Urinary bladder (tissue), 4 donors: Measurements from ENCODE around the gene CHCT1. TPM values are rescaled to one million over a fixed set of nuclear protein-coding genes. Genes with fewer than 3 reads are reported as not detected.
A peak's percentile ranks its signal among the peaks of the same experiment; 100 is the strongest.
"Not testable (repeated sequence)": the region's sequence is repeated elsewhere in the genome, so short reads cannot be mapped to it uniquely, and the experiment has no call there.

Source experiments
- DNase-seq: peaks from one replicate; pipeline ENCODE4 v3.0.0-alpha.2; 2015; ENCODE audit errors: extremely low spot score
- H3K27ac ChIP-seq: one replicate; pipeline ENCODE4 v1.5.1; 2013; ENCODE audit warnings: low read depth, mild to moderate bottlenecking, moderate library complexity
- H3K36me3 ChIP-seq: one replicate; pipeline ENCODE4 v1.6.1; 2013; ENCODE audit warnings: mild to moderate bottlenecking, moderate library complexity; ENCODE audit not compliant: insufficient read depth
- H3K4me1 ChIP-seq: one replicate; pipeline ENCODE4 v1.6.1; 2013; ENCODE audit warnings: mild to moderate bottlenecking, moderate library complexity; ENCODE audit not compliant: insufficient read depth
- H3K4me3 ChIP-seq: one replicate; pipeline ENCODE4 v1.5.1; 2013; ENCODE audit warnings: low read depth, low read length
- WGBS: extraction: QIAGEN DNeasy Blood & Tissue Kit; methylation state at CpG from one replicate; pipeline ENCODE4 v1.1.7; 2013; 5-methylcytosine and 5-hydroxymethylcytosine counted together
- polyA plus RNA-seq: library from polyadenylated mRNA; stranded (reverse); fragments of 200-250 nt; gene quantifications from one replicate; pipeline ENCODE4 v1.2.3, GENCODE V29; 2013
- total RNA-seq: library from RNA; depleted of rRNA; stranded (reverse); fragments of >200 nt; gene quantifications from one replicate; pipeline ENCODE4 v1.2.3, GENCODE V29; 2014
- donor health status: healthy with polysubstance abuse.
- donor health status: healthy.

The CHCT1 gene
- total RNA-seq (not detected), polyA plus RNA-seq (0.09 TPM)

GRCh38 chr17:60422162-60422665 is at the start of gene CHCT1:
Gene CHCT1, plus strand, starts transcription at chr17:60422489. Its CDS starts 104 bp downstream, at chr17:60422593.
- no peak within 1 kb of the TSS for H3K27ac ChIP-seq
- 73% methylated on average over 18 of the region's 18 CpGs for WGBS
- no peaks in the 10 kb centered on the region for H3K36me3 ChIP-seq
- H3K4me3 ChIP-seq, result peak within 1 kb of the TSS; percentile 42
- no peaks in the 10 kb centered on the region for H3K4me1 ChIP-seq
- no peak for DNase-seq

- no peak overlapping the region for H3K4me3 ChIP-seq
- WGBS, result 95% methylated on average over 6 of the region's 6 CpGs
- no peak overlapping the region for H3K27ac ChIP-seq
- H3K36me3 ChIP-seq, result no peaks in the 10 kb centered on the region
- no peaks in the 10 kb centered on the region for H3K4me1 ChIP-seq
- no peak for DNase-seq
These were observed 49.4 kb upstream of the CHCT1 start for GRCh38 chr17:60372790-60373483.

- not testable (repeated sequence) for DNase-seq, H3K4me1 ChIP-seq, H3K36me3 ChIP-seq, H3K27ac ChIP-seq, H3K4me3 ChIP-seq
- WGBS, result 98% methylated on average over 1 of the region's 1 CpG
These were observed 44.1 kb upstream of the CHCT1 start for GRCh38 chr17:60378187-60378586.

- not testable (repeated sequence) for DNase-seq, H3K36me3 ChIP-seq, H3K4me3 ChIP-seq, H3K27ac ChIP-seq, H3K4me1 ChIP-seq
- WGBS, result 26% methylated on average over 2 of the region's 3 CpGs
These were observed 42.8 kb upstream of the CHCT1 start for GRCh38 chr17:60379461-60379860.

- WGBS, result 56% methylated on average over 4 of the region's 4 CpGs
- H3K27ac ChIP-seq, result no peak overlapping the region
- H3K4me3 ChIP-seq, result no peak overlapping the region
- H3K4me1 ChIP-seq, result no peaks in the 10 kb centered on the region
- no peaks in the 10 kb centered on the region for H3K36me3 ChIP-seq
- DNase-seq, result no peak
These were observed 40.3 kb upstream of the CHCT1 start for GRCh38 chr17:60381958-60382357.

- DNase-seq, result no peak
- no peak overlapping the region for H3K4me3 ChIP-seq
- no peaks in the 10 kb centered on the region for H3K36me3 ChIP-seq
- WGBS, result 74% methylated on average over 3 of the region's 3 CpGs
- H3K27ac ChIP-seq, result no peak overlapping the region
- no peaks in the 10 kb centered on the region for H3K4me1 ChIP-seq
These were observed 38.9 kb upstream of the CHCT1 start for GRCh38 chr17:60383379-60383778.

- H3K36me3 ChIP-seq, H3K4me1 ChIP-seq, DNase-seq, H3K4me3 ChIP-seq, H3K27ac ChIP-seq: not testable (repeated sequence)
- 93% methylated on average over 7 of the region's 7 CpGs for WGBS
These were observed 37.4 kb upstream of the CHCT1 start for GRCh38 chr17:60384921-60385320.

GRCh38 chr17:60386147-60387058 is 35.9 kb upstream of the CHCT1 start:
- no peaks in the 10 kb centered on the region for H3K36me3 ChIP-seq
- 58% methylated on average over 4 of the region's 4 CpGs for WGBS
- H3K27ac ChIP-seq, result no peak overlapping the region
- no peak overlapping the region for H3K4me3 ChIP-seq
- DNase-seq, result no peak
- H3K4me1 ChIP-seq, result no peaks in the 10 kb centered on the region

GRCh38 chr17:60387666-60388065 is 34.6 kb upstream of the CHCT1 start:
- WGBS, result 82% methylated on average over 3 of the region's 3 CpGs
- H3K36me3 ChIP-seq, result no peaks in the 10 kb centered on the region
- H3K4me1 ChIP-seq, result no peaks in the 10 kb centered on the region
- H3K27ac ChIP-seq, result no peak overlapping the region
- no peak overlapping the region for H3K4me3 ChIP-seq
- no peak for DNase-seq

- 53% methylated on average over 3 of the region's 3 CpGs for WGBS
- no peaks in the 10 kb centered on the region for H3K36me3 ChIP-seq
- no peak for DNase-seq
- no peak overlapping the region for H3K27ac ChIP-seq
- no peak overlapping the region for H3K4me3 ChIP-seq
- H3K4me1 ChIP-seq, result no peaks in the 10 kb centered on the region
These were observed 33.5 kb upstream of the CHCT1 start for GRCh38 chr17:60388742-60389141.

- Histone ChIP-seq H3K36me3 (no peaks in the 10 kb centered on the region), H3K27ac (no peak overlapping the region), H3K4me3 (no peak overlapping the region), H3K4me1 (no peaks in the 10 kb centered on the region)
- WGBS, result 42% methylated on average over 2 of the region's 2 CpGs
- no peak for DNase-seq
These were observed 32.1 kb upstream of the CHCT1 start for GRCh38 chr17:60390186-60390585.

GRCh38 chr17:60390925-60391470 is 31.3 kb upstream of the CHCT1 start:
- Histone ChIP-seq H3K36me3 (no peaks in the 10 kb centered on the region), H3K27ac (peak overlapping the region; percentile 60), H3K4me3 (peak overlapping the region; percentile 65), H3K4me1 (no peaks in the 10 kb centered on the region)
- 2% methylated on average over 15 of the region's 15 CpGs for WGBS
- DNase-seq, result no peak

GRCh38 chr17:60391471-60392041 is 30.7 kb upstream of the CHCT1 start:
- WGBS, result under 1% methylated on average over 36 of the region's 36 CpGs
- DNase-seq, result no peak
- no peaks in the 10 kb centered on the region for H3K4me1 ChIP-seq

More at GRCh38 chr17:60391471-60392041, 30.7 kb upstream of the CHCT1 start:
- no peaks in the 10 kb centered on the region for H3K36me3 ChIP-seq
- peak overlapping the region; percentile 65 for H3K4me3 ChIP-seq
- H3K27ac ChIP-seq, result peak overlapping the region; percentile 60
